Fibroblast of the aortic adventitia (primary cell): ENCODE data around the gene MED27. TPM values are rescaled to one million over a fixed set of nuclear protein-coding genes. Genes with fewer than 3 reads are reported as not detected.

Experiments used
- DNase-seq: peaks from one replicate; pipeline ENCODE4 v3.0.0-alpha.2; 2010; ENCODE audit warnings: low read depth
- H3K4me3 ChIP-seq: 2 replicates; pipeline ENCODE4 v1.5.1; 2011; ENCODE audit warnings: low read depth, mild to moderate bottlenecking, control low read depth, low read length, moderate library complexity
- total RNA-seq: library from RNA; depleted of rRNA; stranded (reverse); fragments of >200 nt; gene quantifications from 2 replicates; pipeline ENCODE4 v1.2.3, GENCODE V29; 2012; ENCODE audit warnings: low replicate concordance
- TF ChIP-seq, protein P1 (sequence below): IDR thresholded peaks from 2 replicates; pipeline ENCODE4 v1.5.1; 2011; ENCODE audit warnings: mild to moderate bottlenecking, low read length, control low read depth, inconsistent platforms; ENCODE audit not compliant: insufficient read depth

MED27 gene
- total RNA-seq, 1 donor, result 29.4 TPM

- TF ChIP-seq, protein P1, sequence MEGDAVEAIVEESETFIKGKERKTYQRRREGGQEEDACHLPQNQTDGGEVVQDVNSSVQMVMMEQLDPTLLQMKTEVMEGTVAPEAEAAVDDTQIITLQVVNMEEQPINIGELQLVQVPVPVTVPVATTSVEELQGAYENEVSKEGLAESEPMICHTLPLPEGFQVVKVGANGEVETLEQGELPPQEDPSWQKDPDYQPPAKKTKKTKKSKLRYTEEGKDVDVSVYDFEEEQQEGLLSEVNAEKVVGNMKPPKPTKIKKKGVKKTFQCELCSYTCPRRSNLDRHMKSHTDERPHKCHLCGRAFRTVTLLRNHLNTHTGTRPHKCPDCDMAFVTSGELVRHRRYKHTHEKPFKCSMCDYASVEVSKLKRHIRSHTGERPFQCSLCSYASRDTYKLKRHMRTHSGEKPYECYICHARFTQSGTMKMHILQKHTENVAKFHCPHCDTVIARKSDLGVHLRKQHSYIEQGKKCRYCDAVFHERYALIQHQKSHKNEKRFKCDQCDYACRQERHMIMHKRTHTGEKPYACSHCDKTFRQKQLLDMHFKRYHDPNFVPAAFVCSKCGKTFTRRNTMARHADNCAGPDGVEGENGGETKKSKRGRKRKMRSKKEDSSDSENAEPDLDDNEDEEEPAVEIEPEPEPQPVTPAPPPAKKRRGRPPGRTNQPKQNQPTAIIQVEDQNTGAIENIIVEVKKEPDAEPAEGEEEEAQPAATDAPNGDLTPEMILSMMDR, result no peak
- no peak overlapping the region for H3K4me3 ChIP-seq
- DNase-seq, result no peak
Measured at GRCh38 chr9:131876486-131876885, 203.2 kb downstream of the MED27 start.

DNA sequence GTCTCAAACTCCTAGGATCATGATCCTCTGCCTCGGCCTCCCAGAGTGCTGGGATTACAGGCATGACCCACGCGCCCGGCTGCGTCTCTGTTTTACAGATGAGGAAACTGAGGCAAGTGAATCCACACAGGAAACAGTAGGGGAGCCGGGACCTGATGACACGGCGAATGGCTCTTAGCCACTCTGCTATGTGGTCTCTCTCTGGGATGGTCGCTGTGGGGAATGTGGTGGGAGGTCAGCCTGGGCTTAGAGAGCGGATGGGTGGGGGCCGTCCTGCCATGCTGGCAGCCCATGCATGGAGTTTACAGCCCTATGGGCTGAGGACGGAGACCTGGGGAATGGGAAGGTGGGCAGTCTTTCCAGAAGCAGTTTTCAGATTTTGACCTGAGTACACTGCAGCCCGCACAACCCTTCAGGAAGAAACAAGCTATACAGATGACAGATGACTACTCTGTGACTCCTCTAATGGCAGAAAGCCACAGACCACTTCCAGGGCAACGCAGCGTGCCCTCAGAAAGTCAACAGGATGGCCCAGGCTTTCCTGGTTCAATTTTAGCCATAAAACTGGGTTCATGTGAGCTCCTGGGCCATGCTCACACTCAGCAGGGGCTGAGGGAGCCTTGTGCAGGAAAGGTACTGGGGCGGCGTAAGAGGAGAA is 203.7 kb downstream of the MED27 start:
- DNase-seq, result peak; percentile 9
- no peak overlapping the region for H3K4me3 ChIP-seq
- TF ChIP-seq, protein P1, result no peak

DNA sequence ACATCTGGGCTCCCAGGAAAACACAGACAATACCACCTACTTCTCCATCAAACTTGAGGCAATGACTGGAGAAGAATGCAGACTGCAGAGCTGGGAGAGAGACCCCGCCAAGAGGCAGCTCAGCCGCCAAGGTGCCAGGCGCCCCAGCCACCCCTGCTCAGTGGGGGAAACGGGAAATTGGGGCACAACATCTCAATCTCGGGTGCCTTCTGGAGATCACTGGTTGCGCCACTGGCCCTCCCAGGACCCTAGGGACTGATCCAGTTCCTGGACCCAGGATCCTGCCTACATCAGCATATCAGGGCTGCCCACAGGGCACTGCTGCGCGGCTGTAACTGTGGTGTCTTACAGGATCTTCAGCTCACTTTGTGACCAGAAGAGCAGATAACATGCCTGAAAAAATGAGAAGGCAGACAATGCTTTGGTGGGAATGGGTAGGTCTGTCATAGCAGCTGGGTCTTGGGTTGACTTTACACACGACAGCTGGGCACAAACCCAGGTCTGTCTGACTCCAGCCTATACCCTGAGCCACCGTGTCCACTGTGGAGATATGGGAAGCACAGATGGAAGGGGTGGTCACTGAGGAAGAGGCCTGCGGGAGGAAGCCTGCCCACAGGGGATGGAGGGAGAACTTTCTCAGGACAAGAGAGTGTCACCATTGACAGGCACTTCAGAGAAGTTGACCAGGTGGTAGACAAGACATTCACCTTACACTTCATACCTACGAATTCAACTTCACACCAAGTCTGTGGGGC is 204.6 kb downstream of the MED27 start:
- TF ChIP-seq, protein P1, result no peak
- H3K4me3 ChIP-seq, result no peak overlapping the region
- no peak for DNase-seq

DNA sequence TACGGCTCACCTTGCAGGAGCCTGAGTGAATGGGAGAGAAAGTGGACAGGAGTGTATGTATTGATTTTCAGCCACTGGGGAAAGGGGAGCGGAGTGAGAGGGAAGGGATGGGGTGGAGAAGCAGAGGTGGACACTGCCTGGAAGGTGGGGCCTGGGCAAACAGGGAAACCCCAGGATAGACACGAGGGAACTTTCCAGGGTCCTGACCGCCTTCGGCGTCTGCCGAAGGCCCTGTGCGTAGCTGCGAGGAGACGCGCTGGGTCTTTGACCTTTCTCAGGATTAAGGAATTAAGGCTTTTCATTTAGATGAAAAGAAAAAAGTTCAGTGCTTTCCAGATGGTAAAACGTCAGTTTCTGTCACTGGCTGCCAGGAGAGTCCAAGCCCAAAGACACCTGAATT is 205.2 kb downstream of the MED27 start:
- TF ChIP-seq, protein P1, result no peak
- no peak for DNase-seq
- no peak overlapping the region for H3K4me3 ChIP-seq

DNA sequence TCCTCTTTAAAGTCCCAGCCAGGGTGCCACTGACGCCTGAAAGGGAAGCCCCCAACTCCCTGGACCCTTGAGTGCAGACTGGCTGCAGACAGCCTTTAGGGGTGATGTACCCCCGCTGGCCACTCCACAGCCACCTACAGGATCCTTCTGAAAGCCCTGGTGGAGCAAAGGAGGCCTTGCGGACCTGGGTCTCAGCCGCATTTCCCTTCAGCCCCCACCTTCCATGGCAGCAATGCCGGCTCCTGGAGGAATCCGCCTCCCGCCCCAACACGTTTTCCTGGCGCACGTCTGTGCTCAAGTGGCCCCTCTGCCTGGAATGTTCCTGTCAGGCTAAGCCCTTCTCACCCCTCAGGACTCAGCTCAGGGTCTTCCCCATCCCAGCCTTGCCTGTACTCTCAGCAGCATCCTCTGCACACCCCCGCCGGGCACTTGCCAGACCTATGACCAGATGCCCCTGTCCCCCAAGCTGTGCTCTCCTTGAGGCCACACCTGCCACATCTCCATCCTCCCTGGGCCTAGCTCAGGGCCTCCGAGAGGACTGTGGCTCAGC is 205.7 kb downstream of the MED27 start:
- no peak for DNase-seq
- no peak overlapping the region for H3K4me3 ChIP-seq
- TF ChIP-seq, protein P1, result no peak

GRCh38 chr9:131873335-131873734 is 206.3 kb downstream of the MED27 start:
- no peak overlapping the region for H3K4me3 ChIP-seq
- DNase-seq, result no peak
- TF ChIP-seq, protein P1, result no peak
